ENCODE measurements around the gene BDKRB2. TPM values are rescaled to one million over a fixed set of nuclear protein-coding genes. Genes with fewer than 3 reads are reported as not detected.

BDKRB2 gene
- total RNA-seq, 1 experiment from 2014 or later, result 0.49 TPM

DNA sequence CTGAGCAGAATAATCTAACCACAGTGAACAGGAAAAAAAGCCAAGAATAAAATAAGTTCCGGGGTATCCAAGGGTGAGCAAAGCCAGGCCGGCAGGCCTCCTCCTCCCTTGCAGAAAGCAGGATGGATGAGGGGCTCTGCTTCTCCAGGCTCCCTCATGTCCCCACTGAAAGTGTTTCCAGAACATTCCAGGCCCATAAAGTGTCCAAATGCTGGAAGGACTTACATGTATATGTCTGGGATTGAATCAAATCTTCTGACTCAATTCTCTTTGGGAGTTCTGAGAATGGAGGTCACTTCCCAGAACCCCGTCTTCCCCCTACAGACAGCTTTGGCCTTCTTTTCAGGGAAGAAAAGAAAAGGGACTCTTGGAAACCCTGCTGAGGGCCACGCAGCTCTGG is 26.4 kb downstream of the BDKRB2 start:
- H3K36me3 ChIP-seq (ENCODE audit: control insufficient read depth in 1 of 2, insufficient read depth in 2 of 2, low read length in 2 of 2), result no peaks in the 10 kb centered on the region
- DNase-seq (ENCODE audit: low read depth, low spot score), result no peak
- no peak for TF ChIP-seq EZH2 (IDR thresholded peaks at IDR 0.05)
- TF ChIP-seq, protein P1, sequence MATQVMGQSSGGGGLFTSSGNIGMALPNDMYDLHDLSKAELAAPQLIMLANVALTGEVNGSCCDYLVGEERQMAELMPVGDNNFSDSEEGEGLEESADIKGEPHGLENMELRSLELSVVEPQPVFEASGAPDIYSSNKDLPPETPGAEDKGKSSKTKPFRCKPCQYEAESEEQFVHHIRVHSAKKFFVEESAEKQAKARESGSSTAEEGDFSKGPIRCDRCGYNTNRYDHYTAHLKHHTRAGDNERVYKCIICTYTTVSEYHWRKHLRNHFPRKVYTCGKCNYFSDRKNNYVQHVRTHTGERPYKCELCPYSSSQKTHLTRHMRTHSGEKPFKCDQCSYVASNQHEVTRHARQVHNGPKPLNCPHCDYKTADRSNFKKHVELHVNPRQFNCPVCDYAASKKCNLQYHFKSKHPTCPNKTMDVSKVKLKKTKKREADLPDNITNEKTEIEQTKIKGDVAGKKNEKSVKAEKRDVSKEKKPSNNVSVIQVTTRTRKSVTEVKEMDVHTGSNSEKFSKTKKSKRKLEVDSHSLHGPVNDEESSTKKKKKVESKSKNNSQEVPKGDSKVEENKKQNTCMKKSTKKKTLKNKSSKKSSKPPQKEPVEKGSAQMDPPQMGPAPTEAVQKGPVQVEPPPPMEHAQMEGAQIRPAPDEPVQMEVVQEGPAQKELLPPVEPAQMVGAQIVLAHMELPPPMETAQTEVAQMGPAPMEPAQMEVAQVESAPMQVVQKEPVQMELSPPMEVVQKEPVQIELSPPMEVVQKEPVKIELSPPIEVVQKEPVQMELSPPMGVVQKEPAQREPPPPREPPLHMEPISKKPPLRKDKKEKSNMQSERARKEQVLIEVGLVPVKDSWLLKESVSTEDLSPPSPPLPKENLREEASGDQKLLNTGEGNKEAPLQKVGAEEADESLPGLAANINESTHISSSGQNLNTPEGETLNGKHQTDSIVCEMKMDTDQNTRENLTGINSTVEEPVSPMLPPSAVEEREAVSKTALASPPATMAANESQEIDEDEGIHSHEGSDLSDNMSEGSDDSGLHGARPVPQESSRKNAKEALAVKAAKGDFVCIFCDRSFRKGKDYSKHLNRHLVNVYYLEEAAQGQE (IDR thresholded peaks at IDR 0.05; ENCODE audit: low read depth), result no peak
- TF ChIP-seq, protein P2, sequence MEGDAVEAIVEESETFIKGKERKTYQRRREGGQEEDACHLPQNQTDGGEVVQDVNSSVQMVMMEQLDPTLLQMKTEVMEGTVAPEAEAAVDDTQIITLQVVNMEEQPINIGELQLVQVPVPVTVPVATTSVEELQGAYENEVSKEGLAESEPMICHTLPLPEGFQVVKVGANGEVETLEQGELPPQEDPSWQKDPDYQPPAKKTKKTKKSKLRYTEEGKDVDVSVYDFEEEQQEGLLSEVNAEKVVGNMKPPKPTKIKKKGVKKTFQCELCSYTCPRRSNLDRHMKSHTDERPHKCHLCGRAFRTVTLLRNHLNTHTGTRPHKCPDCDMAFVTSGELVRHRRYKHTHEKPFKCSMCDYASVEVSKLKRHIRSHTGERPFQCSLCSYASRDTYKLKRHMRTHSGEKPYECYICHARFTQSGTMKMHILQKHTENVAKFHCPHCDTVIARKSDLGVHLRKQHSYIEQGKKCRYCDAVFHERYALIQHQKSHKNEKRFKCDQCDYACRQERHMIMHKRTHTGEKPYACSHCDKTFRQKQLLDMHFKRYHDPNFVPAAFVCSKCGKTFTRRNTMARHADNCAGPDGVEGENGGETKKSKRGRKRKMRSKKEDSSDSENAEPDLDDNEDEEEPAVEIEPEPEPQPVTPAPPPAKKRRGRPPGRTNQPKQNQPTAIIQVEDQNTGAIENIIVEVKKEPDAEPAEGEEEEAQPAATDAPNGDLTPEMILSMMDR (IDR thresholded peaks at IDR 0.05 in 2 of 3, conservative IDR thresholded peaks at IDR 0.05 in 1 of 3; ENCODE audit: borderline replicate concordance in 1 of 3, insufficient read depth in 1 of 3, low read depth in 2 of 3, low read length in 2 of 3), result no peak
- TF ChIP-seq, protein P3, sequence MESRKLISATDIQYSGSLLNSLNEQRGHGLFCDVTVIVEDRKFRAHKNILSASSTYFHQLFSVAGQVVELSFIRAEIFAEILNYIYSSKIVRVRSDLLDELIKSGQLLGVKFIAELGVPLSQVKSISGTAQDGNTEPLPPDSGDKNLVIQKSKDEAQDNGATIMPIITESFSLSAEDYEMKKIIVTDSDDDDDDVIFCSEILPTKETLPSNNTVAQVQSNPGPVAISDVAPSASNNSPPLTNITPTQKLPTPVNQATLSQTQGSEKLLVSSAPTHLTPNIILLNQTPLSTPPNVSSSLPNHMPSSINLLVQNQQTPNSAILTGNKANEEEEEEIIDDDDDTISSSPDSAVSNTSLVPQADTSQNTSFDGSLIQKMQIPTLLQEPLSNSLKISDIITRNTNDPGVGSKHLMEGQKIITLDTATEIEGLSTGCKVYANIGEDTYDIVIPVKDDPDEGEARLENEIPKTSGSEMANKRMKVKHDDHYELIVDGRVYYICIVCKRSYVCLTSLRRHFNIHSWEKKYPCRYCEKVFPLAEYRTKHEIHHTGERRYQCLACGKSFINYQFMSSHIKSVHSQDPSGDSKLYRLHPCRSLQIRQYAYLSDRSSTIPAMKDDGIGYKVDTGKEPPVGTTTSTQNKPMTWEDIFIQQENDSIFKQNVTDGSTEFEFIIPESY (IDR thresholded peaks at IDR 0.05; ENCODE audit: extremely low read depth, insufficient replicate concordance, low read length), result no peak
- no peak overlapping the region for H2AFZ ChIP-seq (ENCODE audit: low read depth, low read length, poor library complexity, severe bottlenecking)
- no peaks in the 10 kb centered on the region for H3K27me3 ChIP-seq (ENCODE audit: insufficient read depth, low read length)
- ChIA-PET POLR2A (no interaction called here), CTCF (no interaction called here), RAD21 (ENCODE audit: low non-redundant PET in 1 of 2, low total read pairs in 2 of 2, uncharacterized antibody in 2 of 2, unreplicated experiment in 2 of 2) (no interaction called here)
- no peaks in the 10 kb centered on the region for H3K9me3 ChIP-seq (ENCODE audit: control insufficient read depth in 1 of 2, insufficient read depth in 1 of 2, low read depth in 1 of 2, low read length in 2 of 2)
- H4K20me1 ChIP-seq (ENCODE audit: insufficient read depth), result no peaks in the 10 kb centered on the region
- ATAC-seq, result no peak
- H3K9me2 ChIP-seq (ENCODE audit: insufficient read depth), result no peaks in the 10 kb centered on the region
- H3K4me1 ChIP-seq (ENCODE audit: control insufficient read depth in 1 of 2, insufficient read depth in 2 of 2, low read length in 2 of 2), result no peaks in the 10 kb centered on the region
- no peak overlapping the region for H3K4me2 ChIP-seq (ENCODE audit: low read length)
- H3K9ac ChIP-seq (ENCODE audit: low read length), result no peak overlapping the region
- H3K27ac ChIP-seq (ENCODE audit: low read depth, low read length), result no peak overlapping the region
- intact Hi-C loops (cut with micrococcal nuclease), result no loop called here
- H3K4me3 ChIP-seq (replicated peaks in 1 of 2; ENCODE audit: low read depth in 1 of 2, low read length in 2 of 2), result no peak overlapping the region
- H3K79me2 ChIP-seq (ENCODE audit: insufficient read depth, low read length), result no peaks in the 10 kb centered on the region
- no TSS peak for BruUV-seq (replicated peaks)

Measured in HCT116 (cell line).